ENCODE results near the gene ZNF423. TPM values are rescaled to one million over a fixed set of nuclear protein-coding genes. Genes with fewer than 3 reads are reported as not detected.
"Not testable (repeated sequence)": the region's sequence is repeated elsewhere in the genome, so short reads cannot be mapped to it uniquely, and the experiment has no call there.

Gene ZNF423
- total and polyA plus RNA-seq, 2 of the 13 experiments (the other 11 are each of a cell fraction or from before 2014, with no cell fraction given) = 0.07 to 0.31 TPM

- POLR2A ChIA-PET; H3K4me2 ChIP-seq (ENCODE audit: low read depth, low read length); FAIRE-seq; H3K9ac ChIP-seq (ENCODE audit: insufficient read depth, low read depth, low read length); H3K4me1 ChIP-seq (ENCODE audit: insufficient read depth, low read length); H2AFZ ChIP-seq (ENCODE audit: low read length); H4K20me1 ChIP-seq (ENCODE audit: insufficient read depth, low read length); H3K9me3 ChIP-seq (ENCODE audit: low read length); CTCF ChIA-PET (ENCODE audit: low intra/inter-chr PET ratio, low total read pairs); BruUV-seq (replicated peaks); ATAC-seq; H3K36me3 ChIP-seq (replicated peaks in 1 of 2; ENCODE audit: control insufficient read depth in 1 of 2, insufficient read depth in 2 of 2, low read length in 2 of 2); H3K79me2 ChIP-seq (ENCODE audit: insufficient read depth, low read length); DNase-seq (ENCODE audit: low spot score); H3K27ac ChIP-seq (ENCODE audit: extremely low read length, insufficient read depth, low read length); H3K4me3 ChIP-seq (replicated peaks in 1 of 3; ENCODE audit: insufficient read depth in 1 of 3, low read depth in 2 of 3, low read length in 3 of 3); in situ Hi-C loops (cut with HindIII; ENCODE audit: extremely low pct_ligation_motif_present, low pct_unique_long_range_greater_than_20kb); intact Hi-C loops (cut with micrococcal nuclease; ENCODE audit: unreplicated experiment): not testable (repeated sequence)
- TF ChIP-seq MAFK (conservative IDR thresholded peaks at IDR 0.05 in 1 of 2, IDR thresholded peaks at IDR 0.05 in 1 of 2; ENCODE audit: low read length in 2 of 2) (peak; percentile 95 to 96), MAFF (IDR thresholded peaks at IDR 0.05; ENCODE audit: low read depth, low read length) (peak; percentile 97)
- WGBS (ENCODE audit: low lambda C conversion rate) = 73% methylated on average over 5 of the region's 5 CpGs
- peaks cover 9 to 47% of the 10 kb centered on the region in 2 experiments for H3K27me3 ChIP-seq (ENCODE audit: control insufficient read depth in 1 of 2, insufficient read depth in 2 of 2, low read length in 2 of 2)
These were observed 15.9 kb upstream of the ZNF423 start for GRCh38 chr16:49871824-49872223.

GRCh38 chr16:49869731-49870130 is 13.8 kb upstream of the ZNF423 start:
- H3K9me3 ChIP-seq (ENCODE audit: low read length) = no peaks in the 10 kb centered on the region
- intact Hi-C loops (cut with micrococcal nuclease; ENCODE audit: unreplicated experiment) = no loop called here
- CTCF ChIA-PET (ENCODE audit: low intra/inter-chr PET ratio, low total read pairs) = no interaction called here
- no TSS peak for BruUV-seq (replicated peaks)
- H3K4me1 ChIP-seq (ENCODE audit: insufficient read depth, low read length) = peaks cover 7% of the 10 kb centered on the region
- no peaks in the 10 kb centered on the region for H4K20me1 ChIP-seq (ENCODE audit: insufficient read depth, low read length)
- FAIRE-seq (no peak), DNase-seq (ENCODE audit: low spot score) (no peak), ATAC-seq (no peak)
- no peaks in the 10 kb centered on the region for H3K79me2 ChIP-seq (ENCODE audit: insufficient read depth, low read length)
- in situ Hi-C loops (cut with HindIII; ENCODE audit: extremely low pct_ligation_motif_present, low pct_unique_long_range_greater_than_20kb) = no loop called here
- no peak overlapping the region for H3K4me2 ChIP-seq (ENCODE audit: low read depth, low read length)
- H3K27ac ChIP-seq (ENCODE audit: extremely low read length, insufficient read depth, low read length) = no peak overlapping the region
- H3K4me3 ChIP-seq (replicated peaks in 1 of 3; ENCODE audit: insufficient read depth in 1 of 3, low read depth in 2 of 3, low read length in 3 of 3) = no peak overlapping the region
- POLR2A ChIA-PET = no interaction called here
- no peak overlapping the region for H3K9ac ChIP-seq (ENCODE audit: insufficient read depth, low read depth, low read length)
- H2AFZ ChIP-seq (ENCODE audit: low read length) = no peak overlapping the region
- H3K36me3 ChIP-seq (replicated peaks in 1 of 2; ENCODE audit: control insufficient read depth in 1 of 2, insufficient read depth in 2 of 2, low read length in 2 of 2) = no peaks in the 10 kb centered on the region
- 48% methylated on average over 6 of the region's 6 CpGs for WGBS (ENCODE audit: low lambda C conversion rate)
- peaks cover 12 to 50% of the 10 kb centered on the region in 2 experiments for H3K27me3 ChIP-seq (ENCODE audit: control insufficient read depth in 1 of 2, insufficient read depth in 2 of 2, low read length in 2 of 2)
- TF ChIP-seq GPBP1L1 (CRISPR knock-in tag; IDR thresholded peaks at IDR 0.05) (no peak), SNAPC5 (CRISPR knock-in tag; IDR thresholded peaks at IDR 0.05; ENCODE audit: borderline replicate concordance) (no peak), ZNF280D (CRISPR knock-in tag; IDR thresholded peaks at IDR 0.05) (no peak), ZNF362 (CRISPR knock-in tag; IDR thresholded peaks at IDR 0.05; ENCODE audit: borderline replicate concordance) (no peak), MXD4 (CRISPR knock-in tag; IDR thresholded peaks at IDR 0.05) (no peak), DMTF1 (CRISPR knock-in tag; IDR thresholded peaks at IDR 0.05) (no peak)

Measured in HepG2 (cell line).